ENCODE results near the gene GRID2IP.

DNA sequence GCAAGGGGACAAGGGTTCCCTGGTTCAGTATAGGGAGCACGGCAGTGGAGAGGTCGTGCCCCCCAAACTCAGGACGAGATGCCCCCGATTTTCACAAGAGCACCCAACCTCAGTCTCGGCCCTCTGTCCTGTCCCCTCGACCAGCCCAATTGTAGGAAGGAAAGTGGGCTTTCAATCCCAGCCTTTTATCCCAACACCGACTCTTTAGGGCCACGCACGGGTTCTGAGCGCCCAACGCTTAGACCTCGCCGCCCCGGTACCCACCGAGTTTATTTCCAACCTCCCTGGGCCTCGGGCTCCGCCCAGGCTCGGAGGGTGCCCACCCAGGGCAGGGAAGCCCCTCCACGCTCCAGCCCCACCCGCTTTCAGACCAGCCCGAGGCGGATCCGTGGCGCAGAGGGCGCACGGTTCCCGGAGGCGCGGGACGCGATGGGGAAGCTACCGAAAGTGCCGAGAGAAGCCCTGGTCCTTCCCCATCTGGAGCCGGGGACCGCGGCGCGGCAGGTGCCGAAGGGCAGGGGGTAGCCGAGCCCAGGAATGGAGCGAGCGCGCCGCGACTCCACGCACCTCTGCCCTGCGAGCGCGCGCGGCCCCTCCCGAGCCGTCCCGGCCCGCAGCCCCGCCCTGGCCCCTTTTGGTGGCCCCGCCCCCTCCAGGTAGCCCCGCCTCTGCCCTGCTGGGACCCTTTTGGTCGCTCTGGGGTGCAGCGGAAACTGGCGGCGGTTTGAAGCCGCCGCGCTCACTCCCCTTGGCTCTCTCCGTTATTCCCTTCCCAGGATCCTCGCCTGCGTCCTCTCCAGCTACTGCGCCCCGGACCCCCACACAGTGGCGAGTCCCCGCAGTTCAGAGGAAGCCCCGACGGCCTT lies 20.4 kb downstream of the GRID2IP start:
- TF ChIP-seq POLR2A (IDR thresholded peaks at IDR 0.05), result no peak
- TF ChIP-seq, protein P1, sequence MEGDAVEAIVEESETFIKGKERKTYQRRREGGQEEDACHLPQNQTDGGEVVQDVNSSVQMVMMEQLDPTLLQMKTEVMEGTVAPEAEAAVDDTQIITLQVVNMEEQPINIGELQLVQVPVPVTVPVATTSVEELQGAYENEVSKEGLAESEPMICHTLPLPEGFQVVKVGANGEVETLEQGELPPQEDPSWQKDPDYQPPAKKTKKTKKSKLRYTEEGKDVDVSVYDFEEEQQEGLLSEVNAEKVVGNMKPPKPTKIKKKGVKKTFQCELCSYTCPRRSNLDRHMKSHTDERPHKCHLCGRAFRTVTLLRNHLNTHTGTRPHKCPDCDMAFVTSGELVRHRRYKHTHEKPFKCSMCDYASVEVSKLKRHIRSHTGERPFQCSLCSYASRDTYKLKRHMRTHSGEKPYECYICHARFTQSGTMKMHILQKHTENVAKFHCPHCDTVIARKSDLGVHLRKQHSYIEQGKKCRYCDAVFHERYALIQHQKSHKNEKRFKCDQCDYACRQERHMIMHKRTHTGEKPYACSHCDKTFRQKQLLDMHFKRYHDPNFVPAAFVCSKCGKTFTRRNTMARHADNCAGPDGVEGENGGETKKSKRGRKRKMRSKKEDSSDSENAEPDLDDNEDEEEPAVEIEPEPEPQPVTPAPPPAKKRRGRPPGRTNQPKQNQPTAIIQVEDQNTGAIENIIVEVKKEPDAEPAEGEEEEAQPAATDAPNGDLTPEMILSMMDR (IDR thresholded peaks at IDR 0.05 in 4 of 5, conservative IDR thresholded peaks at IDR 0.05 in 1 of 5), result no peak
